Activated B cell treated with CpG ODN at 0.5 μM for 24 hours (primary cell): ENCODE measurements around the gene FAM9C. TPM values are rescaled to one million over a fixed set of nuclear protein-coding genes. Genes with fewer than 3 reads are reported as not detected.

Source experiments
- ATAC-seq: fragments of 200-7000 bp; cut with Tn5 transposase; one replicate; pipeline ENCODE4 v1.10.0; 2021; ENCODE audit warnings: low read depth, mild to moderate bottlenecking, moderate library complexity
- CTCF ChIA-PET: fragments of 350-600 bp; sonication (Branson Sonifier 250); formaldehyde crosslinking; loops from one replicate; lab custom pipeline; 2021; ENCODE audit warnings: antibody characterized with exemption; lab: Charles Lee
- POLR2A ChIA-PET: fragments of 350-600 bp; sonication (Branson Sonifier 250); formaldehyde crosslinking; loops from one replicate; lab custom pipeline; 2021; ENCODE audit warnings: antibody characterized with exemption; lab: Charles Lee
- DNase-seq: peaks from one replicate; pipeline ENCODE4 v3.0.0; 2022
- H3K27ac Mint-ChIP-seq: one replicate; pipeline ENCODE4 v1.8.0; 2020; ENCODE audit warnings: mixed read lengths
- H3K27me3 Mint-ChIP-seq: one replicate; pipeline ENCODE4 v1.8.0; 2021; ENCODE audit warnings: mixed read lengths
- H3K36me3 Mint-ChIP-seq: one replicate; pipeline ENCODE4 v1.8.0; 2021; ENCODE audit warnings: low read depth, mixed read lengths
- H3K4me1 Mint-ChIP-seq: one replicate; pipeline ENCODE4 v1.8.0; 2021; ENCODE audit warnings: mixed read lengths
- H3K4me3 Mint-ChIP-seq: one replicate; pipeline ENCODE4 v1.8.0; 2020; ENCODE audit warnings: mild to moderate bottlenecking, mixed read lengths
- H3K9me3 Mint-ChIP-seq: one replicate; pipeline ENCODE4 v1.8.0; 2020; ENCODE audit warnings: mixed read lengths
- CTCF ChIP-seq: fragments of 200-600 bp; IDR thresholded peaks from one replicate; pipeline ENCODE4 v1.8.0; 2022; ENCODE audit warnings: antibody characterized with exemption, mild to moderate bottlenecking
- intact Hi-C: fragments of 100-400 bp; cut with micrococcal nuclease; formaldehyde crosslinking; loops from one replicate; pipeline ENCODE4 v1.15.1; 2024
- total RNA-seq: library from RNA; stranded (reverse); gene quantifications from 2 replicates; pipeline ENCODE4 v1.2.3, GENCODE V29; 2022

The FAM9C gene
- not detected in 2 replicates for total RNA-seq

- ChIA-PET CTCF (no interaction called here), POLR2A (no interaction called here)
- peaks cover 28% of the 10 kb centered on the region for H3K4me1 Mint-ChIP-seq
- ATAC-seq (no peak), DNase-seq (no peak)
- no peaks in the 10 kb centered on the region for H3K27me3 Mint-ChIP-seq
- H3K36me3 Mint-ChIP-seq = no peaks in the 10 kb centered on the region
- intact Hi-C loops = no loop called here
- no peak within 1 kb of the TSS for H3K27ac Mint-ChIP-seq
- H3K9me3 Mint-ChIP-seq = no peaks in the 10 kb centered on the region
- TF ChIP-seq CTCF = no peak
- H3K4me3 Mint-ChIP-seq = no peak within 1 kb of the TSS
These were observed at the start of gene FAM9C for GRCh38 chrX:13044441-13044840. Gene FAM9C (minus strand): TSS chrX:13044620. CDS start chrX:13043789, 831 bp downstream.

- ATAC-seq (no peak), DNase-seq (no peak)
- Mint-ChIP-seq H3K36me3 (no peaks in the 10 kb centered on the region), H3K27me3 (no peaks in the 10 kb centered on the region), H3K4me1 (peaks cover 58% of the 10 kb centered on the region), H3K27ac (peak overlapping the region; percentile 84), H3K4me3 (peak overlapping the region; percentile 62), H3K9me3 (no peaks in the 10 kb centered on the region)
- POLR2A ChIA-PET = interaction anchor here (1.1 to 15.8 kb wide), 7 partner anchors 12 to 163 kb away, joined by 3 to 847 read pairs (median 58); partner anchors contain the start of gene TMSB4X
- intact Hi-C loops = loop anchor here (2.0 to 5.0 kb wide), 8 partner anchors 19 to 937 kb away; partner anchors contain the start of gene TCEANC
- CTCF ChIA-PET = interaction anchor here (1.1 to 5.2 kb wide), 7 partner anchors 92 to 397 kb away, joined by 3 to 142 read pairs (median 8); no protein-coding TSS in a partner anchor
- no peak for TF ChIP-seq CTCF
These were observed 49.2 kb upstream of the FAM9C start for GRCh38 chrX:13093529-13094140.

- CTCF ChIA-PET = interaction anchor here (0.7 to 5.2 kb wide), 30 partner anchors 11 to 415 kb away, joined by 3 to 142 read pairs (median 5); partner anchors contain the start of gene TMSB4X
- Mint-ChIP-seq H3K9me3 (no peaks in the 10 kb centered on the region), H3K27ac (peak overlapping the region; percentile 84), H3K36me3 (no peaks in the 10 kb centered on the region), H3K27me3 (no peaks in the 10 kb centered on the region), H3K4me3 (peak overlapping the region; percentile 62), H3K4me1 (peaks cover 69% of the 10 kb centered on the region)
- TF ChIP-seq CTCF = no peak
- peak; percentile 78 for ATAC-seq
- DNase-seq = peak; percentile 34
- intact Hi-C loops = loop anchor here (1.0 to 5.0 kb wide), 15 partner anchors 18 to 938 kb away; partner anchors contain the start of genes OFD1, TCEANC and TRAPPC2
- POLR2A ChIA-PET = interaction anchor here (0.9 to 15.8 kb wide), 18 partner anchors 11 to 396 kb away, joined by 3 to 847 read pairs (median 13); partner anchors contain the start of gene TMSB4X
These were observed 48.1 kb upstream of the FAM9C start for GRCh38 chrX:13092455-13092941.

GRCh38 chrX:13091111-13091765 lies 46.8 kb upstream of the FAM9C start:
- no peak for TF ChIP-seq CTCF
- ATAC-seq (no peak), DNase-seq (no peak)
- POLR2A ChIA-PET = interaction anchor here (0.7 to 15.8 kb wide), 23 partner anchors 9 to 398 kb away, joined by 3 to 847 read pairs (median 7); partner anchors contain the start of gene TMSB4X
- Mint-ChIP-seq H3K4me3 (peak overlapping the region; percentile 52), H3K4me1 (peaks cover 80% of the 10 kb centered on the region), H3K36me3 (no peaks in the 10 kb centered on the region), H3K9me3 (no peaks in the 10 kb centered on the region), H3K27me3 (no peaks in the 10 kb centered on the region), H3K27ac (peak overlapping the region; percentile 84)
- CTCF ChIA-PET = interaction anchor here (1.2 to 5.2 kb wide), 15 partner anchors 10 to 397 kb away, joined by 3 to 142 read pairs (median 10); partner anchors contain the start of gene TMSB4X
- intact Hi-C loops = loop anchor here (1.0 to 5.0 kb wide), 6 partner anchors 86 to 561 kb away; partner anchors contain the start of gene TCEANC
